GM19240 (cell line): ENCODE data around the gene MTHFD1L.

ENCODE experiments used
- DNase-seq: peaks from one replicate; pipeline ENCODE4 v3.0.0; 2011; ENCODE audit warnings: low spot score; ENCODE audit not compliant: insufficient read length

MTHFD1L gene

GRCh38 chr6:150898399-150899170 is 33.1 kb downstream of the MTHFD1L start:
- DNase-seq = no peak

- DNase-seq = no peak
Observed at GRCh38 chr6:150899231-150899630, 33.7 kb downstream of the MTHFD1L start.

GRCh38 chr6:150900049-150900448 is 34.5 kb downstream of the MTHFD1L start:
- no peak for DNase-seq

- no peak for DNase-seq
Observed at GRCh38 chr6:150902142-150902776, 36.8 kb downstream of the MTHFD1L start.

GRCh38 chr6:150905769-150906168 is 40.3 kb downstream of the MTHFD1L start:
- no peak for DNase-seq

- DNase-seq = no peak
Observed at GRCh38 chr6:150906641-150907326, 41.3 kb downstream of the MTHFD1L start.

GRCh38 chr6:150907383-150907782 is 41.9 kb downstream of the MTHFD1L start:
- no peak for DNase-seq

- DNase-seq = no peak
Observed at GRCh38 chr6:150908901-150909300, 43.4 kb downstream of the MTHFD1L start.

- DNase-seq = no peak
Observed at GRCh38 chr6:150910561-150910960, 45.1 kb downstream of the MTHFD1L start.

GRCh38 chr6:150914372-150914771 is 48.9 kb downstream of the MTHFD1L start:
- DNase-seq = no peak

GRCh38 chr6:150915131-150915879 is 49.8 kb downstream of the MTHFD1L start:
- no peak for DNase-seq

- no peak for DNase-seq
Observed at GRCh38 chr6:150915880-150916265, 50.4 kb downstream of the MTHFD1L start.

- DNase-seq = no peak
Observed at GRCh38 chr6:150919938-150920337, 54.4 kb downstream of the MTHFD1L start.

- DNase-seq = no peak
Observed at GRCh38 chr6:150922137-150922536, 56.6 kb downstream of the MTHFD1L start.

GRCh38 chr6:150924808-150925589 is 59.5 kb downstream of the MTHFD1L start:
- DNase-seq = no peak

GRCh38 chr6:150925590-150925928 is 60.1 kb downstream of the MTHFD1L start:
- no peak for DNase-seq

- DNase-seq = no peak
Observed at GRCh38 chr6:150925976-150926375, 60.5 kb downstream of the MTHFD1L start.

GRCh38 chr6:150928882-150929281 is 63.4 kb downstream of the MTHFD1L start:
- no peak for DNase-seq

- DNase-seq = no peak
Observed at GRCh38 chr6:150929416-150929815, 63.9 kb downstream of the MTHFD1L start.

- DNase-seq = no peak
Observed at GRCh38 chr6:150930841-150931240, 65.3 kb downstream of the MTHFD1L start.

- no peak for DNase-seq
Observed at GRCh38 chr6:150931405-150931804, 65.9 kb downstream of the MTHFD1L start.
